GM21390 (cell line): Measurements from ENCODE around the gene RAB35.

Experiments used
- ATAC-seq: cut with Tn5 transposase; IDR thresholded peaks from one replicate; pipeline ENCODE4 v1.9.1; 2021; ENCODE audit not compliant: unreplicated experiment

The RAB35 gene

DNA sequence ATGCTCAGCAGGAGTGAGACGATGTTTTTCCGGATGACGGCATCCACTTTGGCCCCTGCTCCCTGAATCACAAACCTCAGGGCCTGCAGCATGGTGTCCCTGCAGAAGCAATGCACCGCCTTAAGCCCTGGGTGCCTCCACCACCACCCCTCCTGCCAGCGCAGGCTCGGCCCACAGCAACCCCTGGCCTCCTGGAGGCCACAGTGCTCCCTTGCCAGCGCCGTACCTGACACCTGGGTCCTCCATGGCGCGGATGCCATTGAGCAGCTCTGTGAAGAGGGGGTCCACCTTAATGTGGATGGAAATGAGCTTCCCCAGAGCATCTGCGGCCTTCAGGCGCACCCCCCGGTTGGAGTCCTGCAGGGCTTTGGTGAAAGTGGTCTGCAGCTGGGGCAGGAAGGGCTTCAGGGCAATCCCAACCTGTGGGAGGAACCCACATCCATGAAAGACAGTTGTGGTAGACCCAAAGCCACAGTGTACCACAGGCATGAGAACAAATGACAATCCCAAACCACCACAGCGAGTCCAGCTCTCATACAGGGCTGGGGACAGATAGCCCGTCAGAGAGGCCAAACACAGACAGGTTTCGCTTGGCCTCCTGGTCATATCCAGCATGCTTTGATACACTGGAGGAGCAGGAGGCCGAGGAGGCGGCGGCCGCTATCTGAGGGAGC is 17.9 kb upstream of the RAB35 start:
- no peak for ATAC-seq

DNA sequence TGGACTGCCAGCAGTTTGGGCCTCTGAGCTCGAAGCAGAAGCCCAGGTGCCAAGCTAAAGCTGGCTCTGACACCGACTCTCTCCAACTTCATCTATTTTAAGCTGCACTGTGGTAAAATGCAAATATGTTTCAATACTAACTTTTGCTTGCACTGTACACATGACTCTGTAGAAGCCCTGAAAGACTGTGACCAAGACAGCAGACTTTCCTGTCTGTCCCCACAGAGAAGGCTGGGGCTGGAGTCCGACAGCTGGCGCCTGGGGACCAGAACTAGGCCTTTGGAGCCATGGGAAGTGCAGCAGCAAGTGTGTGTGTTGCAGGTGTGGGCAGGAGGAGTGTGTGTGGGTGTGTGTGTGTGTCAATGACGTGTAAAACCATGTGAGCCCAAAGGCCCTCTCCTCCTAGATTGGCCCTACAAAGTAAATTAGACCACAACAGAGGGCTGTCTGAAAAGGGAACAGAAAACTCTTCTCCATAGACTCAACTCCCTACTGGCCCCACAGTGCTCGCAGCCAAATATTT is 16.4 kb upstream of the RAB35 start:
- peak; percentile 91 for ATAC-seq

DNA sequence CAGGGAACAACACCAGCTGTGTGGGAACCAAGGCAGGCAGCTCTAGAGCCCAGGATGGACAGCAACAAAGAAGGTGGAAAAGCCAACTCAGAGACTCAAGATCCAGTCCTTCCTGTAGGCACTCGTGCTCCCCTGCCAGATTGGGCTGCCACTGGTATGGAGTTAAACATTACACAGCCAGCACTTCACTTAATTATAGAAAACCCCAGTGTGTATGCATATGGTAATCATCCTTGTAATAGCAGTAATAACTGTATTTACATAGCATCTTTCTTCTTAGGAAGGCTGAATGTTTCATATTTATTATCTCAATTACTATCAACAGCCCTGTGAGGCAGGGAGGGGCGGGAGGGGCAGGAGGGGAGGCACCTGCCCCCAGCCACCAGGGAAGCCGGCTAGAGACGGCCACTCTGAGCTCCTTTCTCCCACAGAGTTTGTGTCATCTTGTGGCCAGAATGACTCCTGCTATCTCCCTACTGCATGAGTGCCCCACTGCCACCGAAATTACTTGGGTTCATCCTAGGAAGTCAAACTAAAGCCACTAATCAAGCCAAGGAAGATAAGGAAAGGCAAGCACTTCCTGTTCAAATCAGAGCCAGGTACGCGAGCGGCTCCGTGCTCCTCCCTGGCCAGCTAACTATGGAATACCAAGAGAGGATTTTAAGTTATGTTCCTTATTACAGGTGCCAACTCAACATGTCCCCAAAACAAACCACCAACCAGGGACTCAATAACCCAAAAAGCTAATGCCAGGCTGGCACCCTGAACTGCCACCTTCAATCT is 15.7 kb upstream of the RAB35 start:
- ATAC-seq = no peak

GRCh38 chr12:120131116-120131515 is 14.6 kb upstream of the RAB35 start:
- no peak for ATAC-seq

- no peak for ATAC-seq
Measured at GRCh38 chr12:120130011-120130410, 13.5 kb upstream of the RAB35 start.

DNA sequence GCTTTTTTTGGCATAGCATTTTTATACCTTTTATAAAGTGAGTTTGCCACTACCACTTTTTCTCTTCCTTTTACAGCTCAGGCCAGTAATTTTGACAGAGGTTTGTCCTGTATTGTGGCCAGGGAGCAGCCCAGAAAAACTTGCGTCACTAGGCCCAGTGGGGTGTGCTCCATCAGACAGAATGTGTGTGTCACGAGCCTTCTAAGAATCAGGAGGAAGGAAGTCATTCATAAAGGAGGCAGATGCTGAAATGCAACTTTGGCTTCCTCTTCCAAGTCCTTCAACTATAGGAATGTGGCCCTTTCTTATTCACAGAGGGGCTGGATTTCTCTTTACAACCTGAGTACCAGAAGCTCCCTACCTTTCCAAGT is 10.1 kb upstream of the RAB35 start:
- no peak for ATAC-seq

GRCh38 chr12:120125792-120126634 is 9.5 kb upstream of the RAB35 start:
- ATAC-seq = no peak

- no peak for ATAC-seq
Measured at GRCh38 chr12:120125029-120125428, 8.5 kb upstream of the RAB35 start.

- ATAC-seq = peak; percentile 48
Measured at GRCh38 chr12:120121766-120122293, 5.3 kb upstream of the RAB35 start.

DNA sequence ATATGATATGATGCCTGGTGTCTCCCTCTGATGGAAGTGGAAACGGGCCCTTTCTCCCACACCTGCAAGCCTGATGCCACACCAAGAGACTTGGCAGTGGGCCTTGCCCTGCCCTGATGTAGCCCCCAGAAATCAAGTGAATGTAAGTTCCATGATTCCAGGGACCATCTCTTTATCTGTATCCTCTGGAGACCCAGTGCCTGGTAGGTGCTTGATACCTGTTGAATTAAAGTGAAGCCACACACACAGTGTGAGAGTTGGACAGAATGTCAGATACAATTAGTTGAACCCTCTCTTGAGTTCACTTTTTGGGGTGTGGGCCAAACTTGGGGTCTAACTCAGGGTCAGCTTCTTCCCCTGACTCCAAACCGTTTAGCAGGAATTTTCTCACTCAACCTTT is 4.8 kb upstream of the RAB35 start:
- no peak for ATAC-seq

GRCh38 chr12:120119271-120119973 is 2.9 kb upstream of the RAB35 start:
- peak; percentile 16 for ATAC-seq

GRCh38 chr12:120118321-120119061 is 1.9 kb upstream of the RAB35 start:
- ATAC-seq = no peak

DNA sequence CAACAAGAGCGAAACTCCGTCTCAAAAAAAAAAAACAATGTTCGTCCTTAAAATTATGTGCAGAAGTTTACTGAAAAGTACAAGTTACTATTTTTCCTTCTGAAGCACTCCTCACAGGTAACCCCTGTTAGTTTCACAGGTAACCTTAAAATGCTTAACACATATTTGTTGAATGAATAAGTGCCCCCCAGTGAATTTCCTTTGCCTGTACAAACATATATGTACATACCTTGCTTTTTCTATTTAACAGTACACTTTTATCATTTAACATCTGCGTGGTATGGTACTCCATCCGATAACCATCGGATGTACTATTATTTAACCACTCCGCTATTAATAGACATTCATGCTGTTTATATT is 1.4 kb upstream of the RAB35 start:
- no peak for ATAC-seq

- peak; percentile 36 for ATAC-seq
Measured at GRCh38 chr12:120116792-120117651, 469 bp upstream of the RAB35 start.

DNA sequence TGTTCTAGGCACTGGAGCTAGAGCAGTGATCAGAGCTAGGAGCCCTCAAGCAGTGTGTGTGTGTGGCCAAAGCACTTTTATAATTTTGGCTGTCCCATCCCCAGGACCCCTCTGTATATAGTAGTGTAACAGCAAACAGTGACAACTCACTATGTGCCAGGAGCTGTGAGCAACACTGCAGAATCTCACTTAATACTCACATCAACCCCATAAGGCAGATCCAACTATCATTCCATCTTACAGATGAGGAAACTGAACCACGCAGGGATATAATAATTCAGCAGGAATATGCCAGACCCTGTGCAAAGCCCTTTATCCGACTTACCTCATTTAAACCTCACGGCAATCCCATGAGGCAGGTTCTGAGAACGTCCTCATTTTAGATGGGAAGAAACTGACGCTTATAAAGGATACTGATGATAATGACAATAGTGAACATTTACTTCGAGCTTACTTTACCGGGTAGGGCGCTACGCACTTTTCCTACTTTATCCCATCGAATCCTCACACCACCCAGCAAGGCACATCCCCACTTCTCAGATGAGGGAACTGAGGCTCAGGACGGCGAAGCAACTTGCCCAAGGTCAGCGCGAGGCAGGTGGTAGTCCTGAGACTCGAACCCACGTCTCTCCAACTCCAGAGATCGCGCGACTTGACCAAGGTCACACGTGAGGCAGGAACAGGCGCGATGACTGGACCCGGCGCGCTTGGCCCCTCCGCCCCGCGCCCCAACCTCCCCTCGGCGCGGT is 687 bp downstream of the RAB35 start:
- ATAC-seq = no peak

DNA sequence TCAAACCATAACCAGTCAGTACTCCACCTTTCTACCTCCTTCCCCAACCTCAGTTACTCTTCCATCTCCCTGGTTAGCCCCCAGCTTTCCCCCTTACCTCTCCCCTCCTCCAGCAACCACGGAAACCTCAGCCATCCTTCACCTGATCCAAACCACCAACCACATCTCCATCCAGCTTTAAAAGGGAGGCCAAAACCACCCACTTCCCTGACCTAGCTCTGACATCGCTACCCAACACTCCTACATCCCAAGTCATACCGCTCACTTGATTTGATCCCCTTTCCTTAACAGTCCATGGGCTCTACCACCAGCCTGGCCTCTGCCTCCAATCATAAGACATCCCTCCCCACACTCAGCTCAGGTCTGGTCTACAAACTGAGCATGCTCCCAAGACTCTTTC is 1.5 kb downstream of the RAB35 start:
- ATAC-seq = no peak

DNA sequence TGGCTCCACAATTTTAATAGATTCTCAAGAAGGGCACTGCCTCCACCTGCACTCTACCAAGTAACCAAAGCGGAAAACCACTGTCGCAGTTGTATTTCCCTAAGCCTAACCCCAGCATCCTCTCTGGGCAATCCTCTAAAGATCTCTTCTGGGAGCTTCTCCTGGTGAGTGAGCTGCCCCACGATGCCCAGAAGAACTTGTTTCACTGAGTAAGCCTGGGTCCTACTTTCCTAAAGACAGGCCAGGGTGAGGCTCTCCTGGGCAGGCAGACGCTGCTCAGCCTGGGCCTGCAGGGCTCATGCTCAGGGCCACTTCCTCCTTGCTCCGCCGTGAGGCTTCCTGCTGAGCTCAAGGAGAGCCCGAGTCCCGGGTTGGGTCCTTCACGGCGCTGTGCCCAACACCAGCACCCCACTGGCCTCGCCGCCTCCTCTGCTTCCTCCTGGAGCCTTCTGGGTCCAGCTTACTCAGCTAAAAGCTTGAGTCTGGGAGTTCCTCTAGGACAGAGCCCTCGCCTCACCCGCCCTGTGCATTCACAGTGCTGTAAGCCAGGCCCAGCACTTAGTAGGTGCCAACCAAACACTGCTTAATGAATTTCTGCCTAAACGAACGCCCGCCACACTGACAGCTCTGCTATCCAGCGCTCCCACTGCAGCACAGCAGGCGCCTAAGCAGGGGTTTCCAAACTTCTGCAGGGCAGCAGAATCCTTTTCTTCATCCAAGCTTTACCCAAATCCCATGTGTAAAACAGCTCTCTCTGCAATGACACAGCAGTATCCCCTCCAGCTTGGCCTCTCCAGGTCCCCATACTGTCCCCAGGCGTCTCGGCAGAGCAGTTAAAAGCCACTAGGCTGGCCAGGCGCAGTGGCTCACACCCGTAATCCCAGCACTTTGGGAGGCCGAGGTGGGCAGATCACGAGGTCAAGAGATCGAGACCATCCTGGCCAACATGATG is 5.7 kb downstream of the RAB35 start:
- ATAC-seq = peak; percentile 72
